ENCODE data around the gene POLE.

DNA sequence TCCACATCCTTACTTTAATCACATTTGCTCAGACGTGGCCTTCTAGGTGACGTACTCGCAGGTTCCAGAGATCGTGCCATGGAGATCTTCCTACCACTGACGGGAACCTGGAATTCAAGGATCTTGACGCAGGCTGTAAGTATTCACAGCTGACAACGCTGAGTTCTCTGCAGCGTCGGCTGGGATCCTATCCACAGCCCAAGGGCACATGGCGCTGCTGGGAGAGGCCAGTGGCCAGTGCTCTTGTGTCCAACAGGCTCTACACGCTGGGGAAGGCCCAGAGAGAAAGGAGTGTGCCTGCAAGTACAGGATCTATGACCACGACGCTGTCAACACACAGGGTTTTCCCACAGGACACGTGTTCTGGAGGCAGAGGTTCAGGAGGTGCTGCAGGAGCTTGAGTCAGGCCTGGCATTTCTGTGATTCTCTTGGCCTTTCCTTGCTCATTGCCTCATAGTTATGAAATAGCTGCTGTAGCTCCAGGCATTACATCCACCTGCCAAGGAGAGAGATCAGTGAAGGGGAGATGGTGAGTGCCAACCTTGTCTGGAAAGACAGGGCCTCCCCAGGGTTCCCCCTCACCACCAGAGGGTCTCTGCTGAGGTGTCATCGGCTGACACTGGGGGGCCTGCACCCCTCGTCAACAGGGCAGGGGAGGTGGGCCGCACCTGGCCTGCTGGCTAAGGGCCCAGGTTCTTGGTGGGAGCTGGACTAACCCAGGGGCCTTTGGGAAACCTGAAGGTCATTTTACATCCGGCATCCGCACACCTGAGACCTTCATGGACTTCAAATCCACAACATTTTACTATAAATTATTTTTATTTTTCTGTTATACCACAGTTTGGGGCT, 98.1 kb downstream of the POLE start:
- TF ChIP-seq POLR2A (IDR thresholded peaks at IDR 0.05; ENCODE audit: low read depth, low read length): no peak
- no peak for TF ChIP-seq POLR2AphosphoS5 (IDR thresholded peaks at IDR 0.05; ENCODE audit: low read depth, low read length)
